GM12878 (cell line): ENCODE data around the gene MAP2K1. TPM values are rescaled to one million over a fixed set of nuclear protein-coding genes. Genes with fewer than 3 reads are reported as not detected.

Experiments used
- ATAC-seq: fragments of 200-7000 bp; cut with Tn5 transposase; 3 replicates; pipeline ENCODE4 v1.9.1; 2020; ENCODE audit warnings: mild to moderate bottlenecking, moderate library complexity
- BruUV-seq: library from RNA; stranded (reverse); fragments of 400-500 nt; replicated peaks from 2 replicates; lab custom pipeline; 2021; lab: Mats Ljungman, UMichigan
- CTCF ChIA-PET: fragments of 300-600 bp; sonication (Branson Sonifier 250); formaldehyde crosslinking; extraction: SDS; loops from one replicate; lab custom pipeline; 2021; ENCODE audit warnings: inconsistent platforms; lab: Yijun Ruan, JAX
- POLR2A ChIA-PET: fragments of 350-600 bp; formaldehyde crosslinking; extraction: SDS; loops from one replicate; lab custom pipeline; 2021; ENCODE audit warnings: inconsistent platforms; lab: Charles Lee
- RAD21 ChIA-PET: fragments of 300-600 bp; sonication (Branson Sonifier 250); formaldehyde crosslinking; loops from one replicate; lab custom pipeline; 2023; ENCODE audit warnings: antibody characterized with exemption; ENCODE audit not compliant: unreplicated experiment; lab: Charles Lee
- SMC1A ChIA-PET: fragments of 300-600 bp; sonication (Branson Sonifier 250); formaldehyde crosslinking; loops from one replicate; lab custom pipeline; 2023; ENCODE audit not compliant: unreplicated experiment, uncharacterized antibody; lab: Charles Lee
- DNase-seq: peaks from one replicate; pipeline ENCODE4 v3.0.0-alpha.2; 2011; ENCODE audit warnings: low read depth, low spot score
- FAIRE-seq: peaks from 3 replicates; lab custom pipeline; 2011; peaks lifted over from hg19 to GRCh38; lab: Jason Lieb, UNC
- H2AFZ ChIP-seq: 2 replicates; pipeline ENCODE4 v1.6.0; 2011; ENCODE audit warnings: low read depth, low read length, control low read depth; ENCODE audit not compliant: control insufficient read depth
- H3K27ac ChIP-seq: 2 replicates; pipeline ENCODE4 v1.5.1; 2011; ENCODE audit warnings: control low read depth; ENCODE audit not compliant: control insufficient read depth, insufficient read depth
- H3K27me3 ChIP-seq, 2 experiments: replicated peaks in 1 of 2; 2 replicates each; pipeline versions ENCODE4 v1.6.0 to v1.6.1; 2011; ENCODE audit warnings: low read length in 1 of 2; ENCODE audit not compliant: control insufficient read depth in 2 of 2, insufficient read depth in 2 of 2
- H3K36me3 ChIP-seq, 2 experiments: 2 replicates each; pipeline ENCODE4 v1.5.1; 2011; ENCODE audit warnings: low read length in 1 of 2; ENCODE audit not compliant: control insufficient read depth in 2 of 2, insufficient read depth in 2 of 2
- H3K4me1 ChIP-seq: 2 replicates; pipeline ENCODE4 v1.6.1; 2011; ENCODE audit warnings: mild to moderate bottlenecking, low read length, moderate library complexity, mixed read lengths; ENCODE audit not compliant: control insufficient read depth, insufficient read depth
- H3K4me2 ChIP-seq: 2 replicates; pipeline ENCODE4 v1.6.0; 2011; ENCODE audit warnings: control low read depth; ENCODE audit not compliant: control insufficient read depth, insufficient read depth
- H3K4me3 ChIP-seq: fragments of 200-600 bp; sonication (generic); 2 replicates; pipeline ENCODE4 v1.5.1; 2016
- H3K79me2 ChIP-seq: 2 replicates; pipeline ENCODE4 v1.6.0; 2011; ENCODE audit warnings: low read length; ENCODE audit not compliant: control insufficient read depth, insufficient read depth
- H3K9ac ChIP-seq: 2 replicates; pipeline ENCODE4 v1.8.0; 2011; ENCODE audit warnings: low read length, control low read depth, mixed read lengths; ENCODE audit not compliant: control insufficient read depth, insufficient read depth
- H3K9me3 ChIP-seq: replicated peaks from 3 replicates; pipeline ENCODE4 v1.5.1; 2011; ENCODE audit warnings: mild to moderate bottlenecking, low read length; ENCODE audit not compliant: control insufficient read depth, insufficient read depth
- H4K20me1 ChIP-seq: 2 replicates; pipeline ENCODE4 v1.6.0; 2011; ENCODE audit not compliant: control insufficient read depth, insufficient read depth
- CBFB ChIP-seq: IDR thresholded peaks from 2 replicates; pipeline ENCODE4 v1.6.1; 2016; ENCODE audit warnings: antibody characterized with exemption, low read depth
- CBX5 ChIP-seq: sonication (generic); IDR thresholded peaks from 2 replicates; pipeline ENCODE4 v1.6.1; 2016; ENCODE audit warnings: low read depth, moderate library complexity, mild to moderate bottlenecking, inconsistent platforms
- CREB1 ChIP-seq: IDR thresholded peaks from 2 replicates; pipeline ENCODE4 v1.6.1; 2012; ENCODE audit warnings: low read depth, mild to moderate bottlenecking, inconsistent platforms
- CREM ChIP-seq: IDR thresholded peaks from 2 replicates; pipeline ENCODE4 v1.6.1; 2014; ENCODE audit warnings: antibody characterized with exemption, low read depth
- FOXM1 ChIP-seq: IDR thresholded peaks from 2 replicates; pipeline ENCODE4 v1.6.1; 2012; ENCODE audit warnings: low read depth, mild to moderate bottlenecking, inconsistent platforms, low read length, moderate library complexity
- GATAD2B ChIP-seq: fragments of 450-650 bp; conservative IDR thresholded peaks from 2 replicates; pipeline ENCODE4 v1.6.1; 2017; ENCODE audit warnings: low read depth, mild to moderate bottlenecking, moderate library complexity
- HDGF ChIP-seq: fragments of 450-650 bp; IDR thresholded peaks from 2 replicates; pipeline ENCODE4 v1.6.1; 2016; ENCODE audit warnings: antibody characterized with exemption
- MTA3 ChIP-seq: IDR thresholded peaks from 2 replicates; pipeline ENCODE4 v1.6.1; 2012; ENCODE audit warnings: low read length, inconsistent platforms, borderline replicate concordance
- NFIC ChIP-seq: IDR thresholded peaks from 2 replicates; pipeline ENCODE4 v1.6.1; 2012; ENCODE audit warnings: low read depth, mild to moderate bottlenecking, inconsistent platforms, low read length, moderate library complexity
- NFYA ChIP-seq: IDR thresholded peaks from 2 replicates; pipeline ENCODE4 v1.6.1; 2011; ENCODE audit warnings: low read depth, mild to moderate bottlenecking, low read length, improper control_type of control experiment, borderline replicate concordance
- NR2C1 ChIP-seq: fragments of 450-650 bp; IDR thresholded peaks from 2 replicates; pipeline ENCODE4 v1.6.1; 2017; ENCODE audit warnings: antibody characterized with exemption, mild to moderate bottlenecking, moderate library complexity
- POLR2AphosphoS2 ChIP-seq: IDR thresholded peaks from 2 replicates; pipeline ENCODE4 v1.6.1; 2011; ENCODE audit warnings: low read depth, mild to moderate bottlenecking, low read length, improper control_type of control experiment, moderate library complexity
- RFX5 ChIP-seq: IDR thresholded peaks from 2 replicates; pipeline ENCODE4 v1.6.1; 2011; ENCODE audit warnings: low read depth, low read length, improper control_type of control experiment
- SIN3A ChIP-seq: IDR thresholded peaks from 2 replicates; pipeline ENCODE4 v1.6.1; 2012; ENCODE audit warnings: low read depth, low read length, improper control_type of control experiment
- TCF7 ChIP-seq: IDR thresholded peaks from 2 replicates; pipeline ENCODE4 v1.6.1; 2014; ENCODE audit warnings: antibody characterized with exemption, borderline replicate concordance
- ZSCAN29 ChIP-seq: fragments of 450-650 bp; IDR thresholded peaks from 2 replicates; pipeline ENCODE4 v1.6.1; 2017; ENCODE audit warnings: mild to moderate bottlenecking, moderate library complexity
- WGBS: methylation state at CpG from one replicate; pipeline ENCODE4 v1.1.6; 2016; ENCODE audit warnings: low lambda C conversion rate; ENCODE audit not compliant: insufficient replicate concordance, insufficient coverage; ENCODE audit errors: missing lambda C conversion rate; 5-methylcytosine and 5-hydroxymethylcytosine counted together
- in situ Hi-C: fragments of 300-500 bp; cut with MboI; formaldehyde crosslinking; loops from 9 replicates; pipeline ENCODE4 v1.14.3; 2018; ENCODE audit warnings: mixed read lengths
- intact Hi-C: fragments of 100-400 bp; cut with micrococcal nuclease; formaldehyde crosslinking; loops from one replicate; pipeline ENCODE4 v1.14.2; 2022; ENCODE audit not compliant: unreplicated experiment
- polyA plus RNA-seq, 11 experiments: library from polyadenylated mRNA; depleted of rRNA in 4 of 11; unstranded in 6 of 11; stranded (reverse) in 5 of 11; fragments of >200 nt; fragmentation: Nextera tagmentation in 4 of 11; fragmentation: Illumina TruSeq in 1 of 11; extraction: Ambion mirVana in 4 of 11; extraction: Trizol in 1 of 11; gene quantifications; 1 replicate in 1 of 11; 2 replicates in 10 of 11; pipeline versions ENCODE4 v1.2.1 to v1.2.3, GENCODE V29; 2011 to 2016; ENCODE audit warnings: inconsistent platforms in 2 of 11, missing spikeins in 2 of 11, low read depth in 1 of 11
- total RNA-seq, 4 experiments: library from RNA; depleted of rRNA in 3 of 4; stranded (reverse); fragments of >200 nt in 3 of 4; fragmentation: Illumina TruSeq in 1 of 4; extraction: Trizol in 1 of 4; gene quantifications; 2 replicates each; pipeline versions ENCODE4 v1.2.1 to v1.2.3, GENCODE V29; 2013 to 2021
- TF ChIP-seq, protein P1 (sequence below): IDR thresholded peaks from 2 replicates; pipeline ENCODE4 v1.6.1; 2012; ENCODE audit warnings: low read depth, low read length, improper control_type of control experiment
- TF ChIP-seq, protein P2 (sequence below): fragments of 450-650 bp; IDR thresholded peaks from 2 replicates; pipeline ENCODE4 v1.6.1; 2014; ENCODE audit warnings: mild to moderate bottlenecking
- TF ChIP-seq, protein P3 (sequence below): IDR thresholded peaks from 2 replicates; pipeline ENCODE4 v1.6.1; 2011; ENCODE audit warnings: low read depth, low read length, improper control_type of control experiment, borderline replicate concordance

MAP2K1 gene
- total and polyA plus RNA-seq, 10 of the 15 experiments (the other 5 are each of a cell fraction or from before 2014, with no cell fraction given), result 11.2 to 112 (median 56.6) TPM

DNA sequence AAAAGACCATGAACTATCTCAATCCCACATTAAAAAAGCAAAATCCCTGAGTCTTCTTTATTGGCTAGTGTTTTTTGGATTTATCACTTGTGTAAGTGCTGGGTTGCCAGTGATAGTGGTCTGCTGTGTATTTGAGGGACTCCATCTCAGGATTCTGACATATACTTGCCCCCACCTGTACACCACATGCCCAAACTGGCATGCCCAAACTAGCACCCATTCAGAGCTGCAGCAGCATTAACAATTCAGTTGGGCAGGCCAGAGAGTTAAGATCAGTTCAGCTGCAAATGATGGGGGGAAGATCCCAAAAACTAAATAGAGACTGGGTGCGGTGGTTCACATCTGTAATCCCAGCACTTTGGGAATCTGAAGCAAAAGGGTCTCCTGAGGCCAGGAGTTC lies 23.9 kb upstream of the MAP2K1 start:
- ATAC-seq (no peak), DNase-seq (no peak), FAIRE-seq (no peak)
- CTCF ChIA-PET, result no interaction called here
- POLR2A ChIA-PET, result no interaction called here
- peaks cover 8% of the 10 kb centered on the region for H3K4me1 ChIP-seq
- 100% methylated on average over 1 of the region's 1 CpG for WGBS
- H3K27me3 ChIP-seq, result no peaks in the 10 kb centered on the region
- intact Hi-C loops (no loop called here), in situ Hi-C loops (no loop called here)
- no peak for TF ChIP-seq RFX5
- no peak for TF ChIP-seq SIN3A
- no peak for TF ChIP-seq CREB1
- TF ChIP-seq, protein P1, sequence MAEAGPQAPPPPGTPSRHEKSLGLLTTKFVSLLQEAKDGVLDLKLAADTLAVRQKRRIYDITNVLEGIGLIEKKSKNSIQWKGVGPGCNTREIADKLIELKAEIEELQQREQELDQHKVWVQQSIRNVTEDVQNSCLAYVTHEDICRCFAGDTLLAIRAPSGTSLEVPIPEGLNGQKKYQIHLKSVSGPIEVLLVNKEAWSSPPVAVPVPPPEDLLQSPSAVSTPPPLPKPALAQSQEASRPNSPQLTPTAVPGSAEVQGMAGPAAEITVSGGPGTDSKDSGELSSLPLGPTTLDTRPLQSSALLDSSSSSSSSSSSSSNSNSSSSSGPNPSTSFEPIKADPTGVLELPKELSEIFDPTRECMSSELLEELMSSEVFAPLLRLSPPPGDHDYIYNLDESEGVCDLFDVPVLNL, result no peak
- TF ChIP-seq, protein P2, sequence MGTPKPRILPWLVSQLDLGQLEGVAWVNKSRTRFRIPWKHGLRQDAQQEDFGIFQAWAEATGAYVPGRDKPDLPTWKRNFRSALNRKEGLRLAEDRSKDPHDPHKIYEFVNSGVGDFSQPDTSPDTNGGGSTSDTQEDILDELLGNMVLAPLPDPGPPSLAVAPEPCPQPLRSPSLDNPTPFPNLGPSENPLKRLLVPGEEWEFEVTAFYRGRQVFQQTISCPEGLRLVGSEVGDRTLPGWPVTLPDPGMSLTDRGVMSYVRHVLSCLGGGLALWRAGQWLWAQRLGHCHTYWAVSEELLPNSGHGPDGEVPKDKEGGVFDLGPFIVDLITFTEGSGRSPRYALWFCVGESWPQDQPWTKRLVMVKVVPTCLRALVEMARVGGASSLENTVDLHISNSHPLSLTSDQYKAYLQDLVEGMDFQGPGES, result no peak
- no peak for TF ChIP-seq NFYA
- TF ChIP-seq, protein P3, sequence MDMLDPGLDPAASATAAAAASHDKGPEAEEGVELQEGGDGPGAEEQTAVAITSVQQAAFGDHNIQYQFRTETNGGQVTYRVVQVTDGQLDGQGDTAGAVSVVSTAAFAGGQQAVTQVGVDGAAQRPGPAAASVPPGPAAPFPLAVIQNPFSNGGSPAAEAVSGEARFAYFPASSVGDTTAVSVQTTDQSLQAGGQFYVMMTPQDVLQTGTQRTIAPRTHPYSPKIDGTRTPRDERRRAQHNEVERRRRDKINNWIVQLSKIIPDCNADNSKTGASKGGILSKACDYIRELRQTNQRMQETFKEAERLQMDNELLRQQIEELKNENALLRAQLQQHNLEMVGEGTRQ, result no peak
- no peak for TF ChIP-seq NFIC
- no peak for TF ChIP-seq TCF7
- TF ChIP-seq MTA3, result no peak
- no peak for TF ChIP-seq NR2C1
- TF ChIP-seq HDGF, result no peak
- no peak for TF ChIP-seq CBFB
- TF ChIP-seq CBX5, result no peak
- TF ChIP-seq GATAD2B, result no peak
- no peak for TF ChIP-seq ZSCAN29
- TF ChIP-seq CREM, result no peak
- no peak for TF ChIP-seq FOXM1
- no peak for TF ChIP-seq POLR2AphosphoS2
- H3K4me2 ChIP-seq, result no peak overlapping the region
- no TSS peak for BruUV-seq
- no peak overlapping the region for H3K9ac ChIP-seq
- no peak overlapping the region for H2AFZ ChIP-seq
- no peaks in the 10 kb centered on the region for H4K20me1 ChIP-seq
- H3K9me3 ChIP-seq, result no peaks in the 10 kb centered on the region
- RAD21 ChIA-PET, result no interaction called here
- no peaks in the 10 kb centered on the region for H3K79me2 ChIP-seq
- H3K27ac ChIP-seq, result no peak overlapping the region
- SMC1A ChIA-PET, result interaction anchor here (1.1 kb wide), 1 partner anchor 25 kb away, joined by 3 read pairs; no protein-coding TSS in a partner anchor
- H3K4me3 ChIP-seq, result no peak overlapping the region
- no peaks in the 10 kb centered on the region for H3K36me3 ChIP-seq
